Measurements from ENCODE around the gene TLE3.

TLE3 gene

DNA sequence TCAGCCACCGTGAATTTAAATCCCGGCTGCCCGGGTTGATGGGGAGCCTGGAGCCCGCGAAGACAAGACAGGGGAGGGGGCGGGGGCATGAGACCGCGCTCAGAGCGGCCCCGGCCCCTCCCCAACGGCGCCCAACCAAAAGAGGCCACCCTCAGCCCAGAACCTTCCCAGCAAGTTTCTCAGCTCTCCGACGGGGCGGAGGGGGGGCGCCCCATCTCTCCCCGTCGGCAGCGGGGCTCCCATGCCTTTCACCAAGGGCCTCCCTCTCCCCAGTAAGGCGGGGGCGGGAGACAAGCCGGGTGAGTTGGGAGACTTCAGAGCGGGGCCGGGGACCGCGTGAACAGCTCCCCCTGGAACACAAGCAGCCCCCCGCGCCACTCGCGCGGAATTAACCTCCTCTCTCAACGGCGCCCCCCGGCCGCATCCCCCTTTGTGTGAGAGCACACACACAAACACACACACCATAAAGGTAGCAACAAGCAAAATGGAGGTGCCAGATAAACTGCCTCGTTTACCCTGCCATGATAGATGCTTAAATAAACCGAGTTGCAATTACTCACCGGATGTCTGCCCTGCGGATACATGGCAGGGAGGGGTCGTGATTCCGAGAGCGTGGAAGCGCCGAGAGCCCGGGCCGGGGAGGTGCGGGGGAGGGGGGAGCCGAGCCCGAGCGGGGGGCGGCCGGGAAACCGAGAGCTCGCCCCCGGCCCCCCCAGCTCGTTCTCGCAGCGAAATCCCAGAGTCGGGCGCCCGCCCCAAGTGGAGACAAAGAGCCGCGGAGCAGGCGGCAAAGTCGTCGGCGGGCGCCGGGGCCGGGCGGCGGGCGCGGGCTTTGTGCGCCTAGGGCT is 1.3 kb downstream of the TLE3 start:
- Histone ChIP-seq H3K27me3 (ENCODE audit: insufficient read depth, low read length, poor library complexity) (peaks cover 52% of the 10 kb centered on the region), H4K20me1 (ENCODE audit: insufficient read depth, low read length) (peaks cover 44% of the 10 kb centered on the region), H3K9ac (ENCODE audit: low read depth, low read length) (peak overlapping the region; percentile 82), H3K9me3 (ENCODE audit: insufficient read depth, low read length, severe bottlenecking) (no peaks in the 10 kb centered on the region), H3K4me1 (ENCODE audit: insufficient read depth, low read length) (peaks cover 74% of the 10 kb centered on the region), H3K36me3 (ENCODE audit: insufficient read depth, low read length) (peaks cover 30% of the 10 kb centered on the region), H3K27ac (ENCODE audit: low read length) (peak overlapping the region; percentile 40), H3K79me2 (ENCODE audit: insufficient read depth, low read length) (peaks cover 58% of the 10 kb centered on the region), H2AFZ (ENCODE audit: low read depth, low read length) (peak overlapping the region; percentile 64), H3K4me2 (ENCODE audit: insufficient read depth, low read length) (peak overlapping the region; percentile 84), H3K4me3 (ENCODE audit: low read depth in 1 of 2, low read length in 2 of 2) (peak overlapping the region; percentile 39 to 61; a peak in 3 of 4 replicates)
- TF ChIP-seq CTCF (IDR thresholded peaks at IDR 0.05; ENCODE audit: borderline replicate concordance, extremely low read depth, low read length, poor library complexity, severe bottlenecking) (no peak), EZH2 (IDR thresholded peaks at IDR 0.05; ENCODE audit: borderline replicate concordance, low read depth, low read length, severe bottlenecking) (peak; percentile 39)
- ATAC-seq (ENCODE audit: insufficient read depth, low read depth) (peak; percentile 11), DNase-seq (peak; percentile 60)

GRCh38 chr15:70095408-70096214 is 2.1 kb downstream of the TLE3 start:
- peak overlapping the region; percentile 82 for H3K9ac ChIP-seq (ENCODE audit: low read depth, low read length)
- peak overlapping the region; percentile 84 for H3K4me2 ChIP-seq (ENCODE audit: insufficient read depth, low read length)
- peaks cover 66% of the 10 kb centered on the region for H3K79me2 ChIP-seq (ENCODE audit: insufficient read depth, low read length)
- H3K4me1 ChIP-seq (ENCODE audit: insufficient read depth, low read length), result peaks cover 70% of the 10 kb centered on the region
- ATAC-seq (ENCODE audit: insufficient read depth, low read depth), result no peak
- H4K20me1 ChIP-seq (ENCODE audit: insufficient read depth, low read length), result peaks cover 52% of the 10 kb centered on the region
- H3K4me3 ChIP-seq (ENCODE audit: low read depth in 1 of 2, low read length in 2 of 2), result peak overlapping the region; percentile 39 to 61; a peak in 3 of 4 replicates
- H3K27ac ChIP-seq (ENCODE audit: low read length), result no peak overlapping the region
- peak overlapping the region; percentile 64; the same call in 1 of the 2 replicates for H2AFZ ChIP-seq (ENCODE audit: low read depth, low read length)
- H3K27me3 ChIP-seq (ENCODE audit: insufficient read depth, low read length, poor library complexity), result peaks cover 44% of the 10 kb centered on the region
- TF ChIP-seq CTCF (IDR thresholded peaks at IDR 0.05; ENCODE audit: borderline replicate concordance, extremely low read depth, low read length, poor library complexity, severe bottlenecking), result no peak
- TF ChIP-seq EZH2 (IDR thresholded peaks at IDR 0.05; ENCODE audit: borderline replicate concordance, low read depth, low read length, severe bottlenecking), result no peak
- H3K9me3 ChIP-seq (ENCODE audit: insufficient read depth, low read length, severe bottlenecking), result no peaks in the 10 kb centered on the region
- DNase-seq, result no peak
- H3K36me3 ChIP-seq (ENCODE audit: insufficient read depth, low read length), result peaks cover 38% of the 10 kb centered on the region

DNA sequence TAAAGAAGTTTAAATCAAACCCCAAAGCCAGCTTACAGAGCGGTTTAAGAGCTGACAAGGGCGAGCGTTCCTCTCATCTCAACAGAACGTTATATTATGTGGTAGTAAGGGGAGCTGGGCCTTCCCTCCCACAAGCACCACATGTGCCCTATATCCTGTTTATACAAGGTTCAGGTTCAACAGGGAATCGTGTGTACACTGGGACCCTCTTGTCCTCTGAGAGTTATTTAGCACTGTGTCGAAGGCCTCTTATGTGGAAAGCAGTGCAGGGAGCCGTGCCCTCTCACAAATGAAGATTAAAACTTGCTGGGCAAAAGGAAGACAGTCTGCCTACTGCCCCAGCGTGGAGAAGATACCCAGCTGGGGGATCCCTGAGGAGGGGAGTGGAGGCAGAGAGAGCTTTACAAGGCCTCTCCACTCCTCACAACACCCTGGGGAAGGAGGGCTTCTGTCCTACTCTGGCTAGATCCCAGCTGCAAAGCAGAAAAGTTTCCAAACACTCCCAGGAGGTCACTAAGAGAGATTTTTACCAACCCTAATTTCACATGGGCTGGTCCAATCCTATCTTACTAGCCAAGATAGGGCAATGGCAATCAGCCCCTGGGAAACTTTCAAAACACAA is 2.9 kb downstream of the TLE3 start:
- Histone ChIP-seq H3K4me1 (ENCODE audit: insufficient read depth, low read length) (peaks cover 62% of the 10 kb centered on the region), H2AFZ (ENCODE audit: low read depth, low read length) (no peak overlapping the region), H3K36me3 (ENCODE audit: insufficient read depth, low read length) (peaks cover 46% of the 10 kb centered on the region), H3K4me2 (ENCODE audit: insufficient read depth, low read length) (peak overlapping the region; percentile 84), H3K9me3 (ENCODE audit: insufficient read depth, low read length, severe bottlenecking) (no peaks in the 10 kb centered on the region), H4K20me1 (ENCODE audit: insufficient read depth, low read length) (peaks cover 56% of the 10 kb centered on the region), H3K4me3 (ENCODE audit: low read depth in 1 of 2, low read length in 2 of 2) (peak overlapping the region in 1 of 2 experiments; percentile 61; a peak in 3 of 4 replicates), H3K27me3 (ENCODE audit: insufficient read depth, low read length, poor library complexity) (peaks cover 37% of the 10 kb centered on the region), H3K9ac (ENCODE audit: low read depth, low read length) (peak overlapping the region; percentile 82), H3K27ac (ENCODE audit: low read length) (peak overlapping the region; percentile 47; the same call in 1 of the 2 replicates), H3K79me2 (ENCODE audit: insufficient read depth, low read length) (peaks cover 73% of the 10 kb centered on the region)
- ATAC-seq (ENCODE audit: insufficient read depth, low read depth), result no peak
- no peak for TF ChIP-seq EZH2 (IDR thresholded peaks at IDR 0.05; ENCODE audit: borderline replicate concordance, low read depth, low read length, severe bottlenecking)
- TF ChIP-seq CTCF (IDR thresholded peaks at IDR 0.05; ENCODE audit: borderline replicate concordance, extremely low read depth, low read length, poor library complexity, severe bottlenecking), result no peak
- DNase-seq, result peak; percentile 16

All from DND-41 (cell line).